Muscle of leg (tissue), 11 donors: ENCODE data around the gene PPOX. TPM values are rescaled to one million over a fixed set of nuclear protein-coding genes. Genes with fewer than 3 reads are reported as not detected.

Experiments
- DNase-seq: peaks from one replicate; pipeline ENCODE4 v3.0.0; 2013
- H3K27ac ChIP-seq: one replicate; pipeline ENCODE4 v1.5.1; 2013; ENCODE audit warnings: mild to moderate bottlenecking, low read length, control low read depth
- H3K27me3 ChIP-seq: one replicate; pipeline ENCODE4 v1.6.1; 2013; ENCODE audit warnings: low read length; ENCODE audit not compliant: control insufficient read depth, insufficient read depth
- H3K36me3 ChIP-seq: one replicate; pipeline ENCODE4 v1.6.1; 2013; ENCODE audit warnings: low read length; ENCODE audit not compliant: control insufficient read depth, insufficient read depth
- H3K4me1 ChIP-seq: one replicate; pipeline ENCODE4 v1.6.1; 2013; ENCODE audit warnings: low read length; ENCODE audit not compliant: control insufficient read depth, insufficient read depth
- H3K4me3 ChIP-seq: one replicate; pipeline ENCODE4 v1.5.1; 2013; ENCODE audit warnings: low read length, control low read depth
- H3K9me3 ChIP-seq: replicated peaks from 2 replicates; pipeline ENCODE4 v1.6.1; 2013; ENCODE audit warnings: low read depth, low read length; ENCODE audit not compliant: control insufficient read depth
- WGBS: methylation state at CpG from one replicate; pipeline ENCODE4 v1.1.5; 2013; ENCODE audit warnings: missing lambda C conversion rate; ENCODE audit not compliant: insufficient coverage; 5-methylcytosine and 5-hydroxymethylcytosine counted together
- polyA plus RNA-seq, 8 donors: library from polyadenylated mRNA; unstranded; fragments of 120-200 nt; gene quantifications; one replicate each; pipeline versions ENCODE4 v1.2.1 to v1.2.3, GENCODE V29; 2013; ENCODE audit warnings: inconsistent platforms in 1 of 8, low replicate concordance in 1 of 8; ENCODE audit not compliant: insufficient read length in 8 of 8, insufficient read depth in 1 of 8
- total RNA-seq: library from RNA; stranded (reverse); fragments of 120-200 nt; gene quantifications from one replicate; pipeline ENCODE4 v1.2.4, GENCODE V29; 2013

The PPOX gene
- total and polyA plus RNA-seq, 9 donors = 16.1 to 28.6 (median 22.3) TPM

DNA sequence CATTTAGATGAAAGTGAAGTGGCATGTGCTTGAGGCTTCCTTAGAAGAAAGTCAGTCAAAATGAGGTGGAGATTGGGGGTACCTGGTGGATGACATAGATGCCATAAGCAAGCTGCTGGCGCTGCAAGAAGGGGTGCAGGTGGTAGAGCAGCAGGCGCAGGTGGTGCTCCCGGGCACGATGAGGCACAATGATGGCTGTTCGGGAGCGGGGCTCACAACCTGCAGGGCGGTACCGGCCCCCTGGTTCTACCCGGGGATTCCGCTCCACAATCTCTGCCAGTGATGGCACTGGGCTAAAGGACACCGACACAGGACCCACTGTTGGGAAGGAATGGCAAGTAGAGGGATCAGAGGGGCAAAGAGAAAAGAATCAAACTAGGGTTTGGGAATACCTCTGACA, 8.7 kb downstream of the PPOX start:
- Histone ChIP-seq H3K4me1 (peaks cover 25% of the 10 kb centered on the region), H3K4me3 (no peak overlapping the region), H3K9me3 (no peaks in the 10 kb centered on the region), H3K27ac (no peak overlapping the region), H3K27me3 (no peaks in the 10 kb centered on the region), H3K36me3 (peaks cover 55% of the 10 kb centered on the region)
- 93% methylated on average over 11 of the region's 11 CpGs for WGBS
- no peak for DNase-seq

- WGBS = 93% methylated on average over 8 of the region's 10 CpGs
- Histone ChIP-seq H3K4me1 (peaks cover 25% of the 10 kb centered on the region), H3K4me3 (peak overlapping the region; percentile 96), H3K27me3 (no peaks in the 10 kb centered on the region), H3K9me3 (no peaks in the 10 kb centered on the region), H3K36me3 (peaks cover 48% of the 10 kb centered on the region), H3K27ac (no peak overlapping the region)
- DNase-seq = no peak
Measured at GRCh38 chr1:161175771-161176453, 9.7 kb downstream of the PPOX start.

GRCh38 chr1:161176468-161177111, 10.4 kb downstream of the PPOX start:
- WGBS = 35% methylated on average over 5 of the region's 17 CpGs
- H3K4me1 ChIP-seq = peaks cover 25% of the 10 kb centered on the region

GRCh38 chr1:161177112-161177935, 11.1 kb downstream of the PPOX start, which contains the start of gene B4GALT3:
Gene B4GALT3 (minus strand): TSS chr1:161177507. CDS start chr1:161176060, 1,447 bp downstream.
- DNase-seq = peak; percentile 91
- Histone ChIP-seq H3K27me3 (no peaks in the 10 kb centered on the region), H3K27ac (peak within 1 kb of the TSS; percentile 86), H3K9me3 (no peaks in the 10 kb centered on the region), H3K36me3 (peaks cover 34% of the 10 kb centered on the region), H3K4me1 (peaks cover 25% of the 10 kb centered on the region), H3K4me3 (peak within 1 kb of the TSS; percentile 96)
- 0% methylated on average over 41 of the region's 50 CpGs for WGBS

More at GRCh38 chr1:161176468-161177111, 10.4 kb downstream of the PPOX start:
- DNase-seq = no peak
- H3K36me3 ChIP-seq = peaks cover 41% of the 10 kb centered on the region
- no peaks in the 10 kb centered on the region for H3K27me3 ChIP-seq
- H3K9me3 ChIP-seq = no peaks in the 10 kb centered on the region
- H3K4me3 ChIP-seq = peak overlapping the region; percentile 96
- H3K27ac ChIP-seq = peak overlapping the region; percentile 85

- peaks cover 22% of the 10 kb centered on the region for H3K4me1 ChIP-seq
- DNase-seq = no peak
- no peaks in the 10 kb centered on the region for H3K9me3 ChIP-seq
- H3K27me3 ChIP-seq = no peaks in the 10 kb centered on the region
- peaks cover 29% of the 10 kb centered on the region for H3K36me3 ChIP-seq
- WGBS = no CpG with 5 or more reads among the region's 9 CpGs
- H3K27ac ChIP-seq = peak overlapping the region; percentile 86
- H3K4me3 ChIP-seq = peak overlapping the region; percentile 96
Measured at GRCh38 chr1:161177936-161178244, 11.7 kb downstream of the PPOX start.

GRCh38 chr1:161179698-161180097, 13.5 kb downstream of the PPOX start:
- peaks cover 16% of the 10 kb centered on the region for H3K4me1 ChIP-seq
- H3K9me3 ChIP-seq = no peaks in the 10 kb centered on the region
- 94% methylated on average over 2 of the region's 3 CpGs for WGBS
- H3K36me3 ChIP-seq = peaks cover 15% of the 10 kb centered on the region
- H3K4me3 ChIP-seq = no peak overlapping the region
- H3K27ac ChIP-seq = no peak overlapping the region
- H3K27me3 ChIP-seq = no peaks in the 10 kb centered on the region
- no peak for DNase-seq

GRCh38 chr1:161180639-161181038, 14.4 kb downstream of the PPOX start:
- H3K4me3 ChIP-seq = no peak overlapping the region
- peaks cover 6% of the 10 kb centered on the region for H3K36me3 ChIP-seq
- H3K27ac ChIP-seq = no peak overlapping the region
- H3K4me1 ChIP-seq = peaks cover 23% of the 10 kb centered on the region
- no peak for DNase-seq
- WGBS = 58% methylated on average over 1 of the region's 1 CpG
- H3K9me3 ChIP-seq = no peaks in the 10 kb centered on the region
- H3K27me3 ChIP-seq = no peaks in the 10 kb centered on the region

DNA sequence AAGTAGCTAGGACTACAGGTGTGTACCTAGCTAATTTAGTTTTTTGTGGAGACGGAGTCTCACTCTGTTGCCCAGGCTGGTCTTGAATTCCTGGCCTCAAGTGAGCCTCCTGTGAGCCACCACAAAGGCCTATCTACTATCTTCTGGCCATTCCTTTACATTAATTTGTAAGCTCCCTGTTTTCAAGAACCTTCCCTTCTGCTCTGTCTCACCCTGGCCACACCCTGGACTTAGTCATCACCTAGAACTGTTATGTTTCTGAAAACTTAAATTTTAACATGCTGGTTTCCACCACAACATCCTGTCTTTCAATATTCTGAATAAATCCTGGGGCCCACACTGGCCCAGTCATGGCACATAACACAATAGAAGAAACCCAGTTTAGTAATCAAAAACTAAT, 16.0 kb downstream of the PPOX start:
- WGBS = 100% methylated on average over 1 of the region's 1 CpG
- H3K4me1 ChIP-seq = peaks cover 26% of the 10 kb centered on the region
- no peak overlapping the region for H3K27ac ChIP-seq

GRCh38 chr1:161185282-161185682, 19.1 kb downstream of the PPOX start:
- DNase-seq = peak; percentile 95
- H3K9me3 ChIP-seq = no peaks in the 10 kb centered on the region
- H3K4me1 ChIP-seq = peaks cover 26% of the 10 kb centered on the region
- H3K27me3 ChIP-seq = no peaks in the 10 kb centered on the region
- WGBS = 4% methylated on average over 3 of the region's 3 CpGs
- peak overlapping the region; percentile 89 for H3K27ac ChIP-seq
- H3K4me3 ChIP-seq = no peak overlapping the region
- H3K36me3 ChIP-seq = no peaks in the 10 kb centered on the region

More for the DNA sequence above, 16.0 kb downstream of the PPOX start:
- DNase-seq = no peak
- Histone ChIP-seq H3K36me3 (no peaks in the 10 kb centered on the region), H3K9me3 (no peaks in the 10 kb centered on the region), H3K27me3 (no peaks in the 10 kb centered on the region), H3K4me3 (no peak overlapping the region)

DNA sequence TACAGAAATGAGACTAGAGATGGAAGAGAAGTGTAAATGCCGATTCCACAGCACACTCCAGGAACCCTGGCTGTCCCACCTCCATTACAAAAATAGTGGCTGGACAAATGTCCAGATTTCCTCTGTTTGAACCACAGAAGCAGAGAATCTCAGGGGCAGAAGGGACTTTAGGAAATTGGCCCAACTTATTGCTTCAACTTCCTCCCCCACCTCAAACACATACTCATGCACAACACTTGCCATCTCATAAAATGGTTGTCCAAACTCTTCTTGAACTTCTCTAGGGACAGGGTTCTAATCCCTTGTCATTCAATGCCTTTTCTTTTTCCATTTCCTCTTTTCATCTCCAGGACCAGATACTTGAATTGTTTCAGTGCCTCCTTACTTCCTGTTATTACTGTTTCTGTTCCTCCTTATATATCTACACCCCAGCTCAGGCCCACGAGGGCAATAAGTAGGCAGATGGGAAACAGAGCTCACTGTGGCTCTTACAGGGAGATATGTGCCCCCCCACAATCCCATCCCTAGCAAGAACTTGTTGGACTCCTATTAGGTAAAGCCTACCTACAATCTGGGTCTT, 19.6 kb downstream of the PPOX start:
- Histone ChIP-seq H3K27me3 (no peaks in the 10 kb centered on the region), H3K9me3 (no peaks in the 10 kb centered on the region), H3K4me1 (peaks cover 26% of the 10 kb centered on the region), H3K27ac (peak overlapping the region; percentile 89), H3K36me3 (peaks cover under 1% of the 10 kb centered on the region), H3K4me3 (no peak overlapping the region)
- DNase-seq = peak; percentile 70
- no CpG with 5 or more reads among the region's 2 CpGs for WGBS
